ENCODE data around the gene TPTE. TPM values are rescaled to one million over a fixed set of nuclear protein-coding genes. Genes with fewer than 3 reads are reported as not detected.
"Not testable (repeated sequence)": the region's sequence is repeated elsewhere in the genome, so short reads cannot be mapped to it uniquely, and the experiment has no call there.

Gene TPTE
- total RNA-seq, 1 experiment from 2014 or later = not detected

GRCh38 chr21:10570803-10571202 lies 49.4 kb downstream of the TPTE start:
- not testable (repeated sequence) for DNase-seq (ENCODE audit: low read depth in 1 of 2, low spot score in 2 of 2); H3K27ac ChIP-seq; H3K27me3 ChIP-seq (replicated peaks); H3K36me3 ChIP-seq; H3K4me1 ChIP-seq (replicated peaks); H3K9me3 ChIP-seq (replicated peaks); H3K4me3 ChIP-seq

GRCh38 chr21:10574531-10575310 lies 53.3 kb downstream of the TPTE start:
- H3K4me1 ChIP-seq (replicated peaks); H3K27me3 ChIP-seq (replicated peaks); DNase-seq (ENCODE audit: low read depth in 1 of 2, low spot score in 2 of 2); H3K9me3 ChIP-seq (replicated peaks); H3K27ac ChIP-seq; H3K4me3 ChIP-seq; H3K36me3 ChIP-seq: not testable (repeated sequence)

- no peak for DNase-seq (ENCODE audit: low read depth in 1 of 2, low spot score in 2 of 2)
- no peak overlapping the region for H3K4me3 ChIP-seq
- H3K36me3 ChIP-seq = no peaks in the 10 kb centered on the region
- no peaks in the 10 kb centered on the region for H3K27me3 ChIP-seq (replicated peaks)
- H3K27ac ChIP-seq = no peak overlapping the region
- no peaks in the 10 kb centered on the region for H3K4me1 ChIP-seq (replicated peaks)
- H3K9me3 ChIP-seq (replicated peaks) = peaks cover 3% of the 10 kb centered on the region; the same call in 1 of the 2 replicates
These were observed 53.9 kb downstream of the TPTE start for GRCh38 chr21:10575311-10575667.

- H3K27me3 ChIP-seq (replicated peaks); H3K4me3 ChIP-seq; H3K9me3 ChIP-seq (replicated peaks); H3K36me3 ChIP-seq; H3K4me1 ChIP-seq (replicated peaks); DNase-seq (ENCODE audit: low read depth in 1 of 2, low spot score in 2 of 2); H3K27ac ChIP-seq: not testable (repeated sequence)
These were observed 57.5 kb downstream of the TPTE start for GRCh38 chr21:10578910-10579309.

- H3K4me1 ChIP-seq (replicated peaks); H3K4me3 ChIP-seq; DNase-seq (ENCODE audit: low read depth in 1 of 2, low spot score in 2 of 2); H3K27ac ChIP-seq; H3K27me3 ChIP-seq (replicated peaks); H3K36me3 ChIP-seq; H3K9me3 ChIP-seq (replicated peaks): not testable (repeated sequence)
These were observed 67.7 kb downstream of the TPTE start for GRCh38 chr21:10589115-10589514.

GRCh38 chr21:10607074-10607473 lies 85.7 kb downstream of the TPTE start:
- H3K4me1 ChIP-seq (replicated peaks); H3K27ac ChIP-seq; H3K9me3 ChIP-seq (replicated peaks); DNase-seq (ENCODE audit: low read depth in 1 of 2, low spot score in 2 of 2); H3K36me3 ChIP-seq; H3K4me3 ChIP-seq; H3K27me3 ChIP-seq (replicated peaks): not testable (repeated sequence)

GRCh38 chr21:10614285-10614684 lies 92.9 kb downstream of the TPTE start:
- not testable (repeated sequence) for H3K9me3 ChIP-seq (replicated peaks); H3K4me1 ChIP-seq (replicated peaks); H3K27ac ChIP-seq; H3K27me3 ChIP-seq (replicated peaks); H3K36me3 ChIP-seq; DNase-seq (ENCODE audit: low read depth in 1 of 2, low spot score in 2 of 2); H3K4me3 ChIP-seq

GRCh38 chr21:10616061-10616460 lies 94.7 kb downstream of the TPTE start:
- not testable (repeated sequence) for H3K27me3 ChIP-seq (replicated peaks); DNase-seq (ENCODE audit: low read depth in 1 of 2, low spot score in 2 of 2); H3K36me3 ChIP-seq; H3K4me3 ChIP-seq; H3K4me1 ChIP-seq (replicated peaks); H3K9me3 ChIP-seq (replicated peaks); H3K27ac ChIP-seq

GRCh38 chr21:10616535-10616934 lies 95.2 kb downstream of the TPTE start:
- Histone ChIP-seq H3K27ac (no peak overlapping the region), H3K36me3 (no peaks in the 10 kb centered on the region), H3K27me3 (replicated peaks) (no peaks in the 10 kb centered on the region), H3K9me3 (replicated peaks) (no peaks in the 10 kb centered on the region), H3K4me3 (no peak overlapping the region), H3K4me1 (replicated peaks) (no peaks in the 10 kb centered on the region)
- DNase-seq (ENCODE audit: low read depth in 1 of 2, low spot score in 2 of 2) = no peak

GRCh38 chr21:10617133-10617752 lies 95.9 kb downstream of the TPTE start:
- not testable (repeated sequence) for H3K9me3 ChIP-seq (replicated peaks); H3K36me3 ChIP-seq; H3K27me3 ChIP-seq (replicated peaks); H3K4me1 ChIP-seq (replicated peaks); DNase-seq (ENCODE audit: low read depth in 1 of 2, low spot score in 2 of 2); H3K27ac ChIP-seq; H3K4me3 ChIP-seq

- Histone ChIP-seq H3K9me3 (replicated peaks) (no peaks in the 10 kb centered on the region), H3K4me3 (no peak overlapping the region), H3K27me3 (replicated peaks) (no peaks in the 10 kb centered on the region), H3K27ac (no peak overlapping the region), H3K4me1 (replicated peaks) (no peaks in the 10 kb centered on the region), H3K36me3 (no peaks in the 10 kb centered on the region)
- DNase-seq (ENCODE audit: low read depth in 1 of 2, low spot score in 2 of 2) = no peak
These were observed 106.0 kb downstream of the TPTE start for GRCh38 chr21:10627316-10627863.

- not testable (repeated sequence) for H3K4me1 ChIP-seq (replicated peaks); DNase-seq (ENCODE audit: low read depth in 1 of 2, low spot score in 2 of 2); H3K27ac ChIP-seq; H3K9me3 ChIP-seq (replicated peaks); H3K4me3 ChIP-seq; H3K27me3 ChIP-seq (replicated peaks); H3K36me3 ChIP-seq
These were observed 107.9 kb downstream of the TPTE start for GRCh38 chr21:10629239-10629638.

GRCh38 chr21:10630829-10631228 lies 109.4 kb downstream of the TPTE start:
- H3K9me3 ChIP-seq (replicated peaks); H3K4me1 ChIP-seq (replicated peaks); H3K36me3 ChIP-seq; H3K4me3 ChIP-seq; H3K27me3 ChIP-seq (replicated peaks); H3K27ac ChIP-seq; DNase-seq (ENCODE audit: low read depth in 1 of 2, low spot score in 2 of 2): not testable (repeated sequence)

- not testable (repeated sequence) for H3K27me3 ChIP-seq (replicated peaks); H3K9me3 ChIP-seq (replicated peaks); DNase-seq (ENCODE audit: low read depth in 1 of 2, low spot score in 2 of 2); H3K36me3 ChIP-seq; H3K4me1 ChIP-seq (replicated peaks); H3K27ac ChIP-seq; H3K4me3 ChIP-seq
These were observed 109.9 kb downstream of the TPTE start for GRCh38 chr21:10631316-10631715.
